Neural cell (in vitro differentiated cells): ENCODE measurements around the gene FHOD3. TPM values are rescaled to one million over a fixed set of nuclear protein-coding genes. Genes with fewer than 3 reads are reported as not detected.

ENCODE experiments used
- H2AFZ ChIP-seq: fragments of 200-600, 300-800 bp; sonication (generic), shearing (Covaris generic); 2 replicates; pipeline ENCODE4 v1.6.0; 2014; ENCODE audit warnings: low read depth, mild to moderate bottlenecking, antibody characterized with exemption, low read length, moderate library complexity
- H3F3A ChIP-seq: fragments of 200-600 bp; shearing (Covaris generic); 2 replicates; pipeline ENCODE4 v1.6.1; 2016; ENCODE audit warnings: mild to moderate bottlenecking, moderate library complexity, mixed read lengths, antibody characterized with exemption, low read length; ENCODE audit not compliant: insufficient read depth, poor library complexity, severe bottlenecking
- H3K27ac ChIP-seq: fragments of 200-600, 300-800 bp; sonication (generic), shearing (Covaris generic); 2 replicates; pipeline ENCODE4 v1.5.1; 2014; ENCODE audit warnings: mild to moderate bottlenecking, low read length, moderate library complexity
- H3K27me3 ChIP-seq: fragments of 300-800, 200-600 bp; sonication (generic), shearing (Covaris generic); 2 replicates; pipeline ENCODE4 v1.6.0; 2014; ENCODE audit warnings: mild to moderate bottlenecking, low read depth, low read length, moderate library complexity; ENCODE audit not compliant: insufficient read depth
- H3K36me3 ChIP-seq: fragments of 300-800, 200-600 bp; sonication (generic), shearing (Covaris generic); 2 replicates; pipeline ENCODE4 v1.5.1; 2014; ENCODE audit warnings: mild to moderate bottlenecking, antibody characterized with exemption, low read length, moderate library complexity; ENCODE audit not compliant: insufficient read depth
- H3K4me2 ChIP-seq: fragments of 300-800, 200-600 bp; sonication (generic), shearing (Covaris generic); 2 replicates; pipeline ENCODE4 v1.6.0; 2014; ENCODE audit warnings: mild to moderate bottlenecking, low read length
- H3K4me3 ChIP-seq: fragments of 300-800, 200-600 bp; sonication (generic), shearing (Covaris generic); 2 replicates; pipeline ENCODE4 v1.5.1; 2014; ENCODE audit warnings: mild to moderate bottlenecking, low read length, moderate library complexity
- H3K79me2 ChIP-seq: fragments of 200-600 bp; shearing (Covaris generic); replicated peaks from 2 replicates; pipeline ENCODE4 v1.6.0; 2014; ENCODE audit warnings: mild to moderate bottlenecking, low read length, moderate library complexity; ENCODE audit not compliant: insufficient read depth
- H3K9ac ChIP-seq: fragments of 300-800, 200-600 bp; sonication (generic), shearing (Covaris generic); 2 replicates; pipeline ENCODE4 v1.6.1; 2016; ENCODE audit warnings: mild to moderate bottlenecking, low read length, mixed read lengths
- H3K9me2 ChIP-seq: fragments of 200-600 bp; shearing (Covaris generic); 2 replicates; pipeline ENCODE4 v1.6.1; 2016; ENCODE audit warnings: mild to moderate bottlenecking, low read length, mixed read lengths; ENCODE audit not compliant: insufficient read depth
- H3K9me3 ChIP-seq: fragments of 200-600, 300-800 bp; sonication (generic), shearing (Covaris generic); 2 replicates; pipeline ENCODE4 v1.6.1; 2016; ENCODE audit warnings: mild to moderate bottlenecking, mixed run types, low read length, moderate library complexity, mixed read lengths
- H4K20me1 ChIP-seq: fragments of 200-600 bp; shearing (Covaris generic); 2 replicates; pipeline ENCODE4 v1.6.1; 2016; ENCODE audit warnings: mild to moderate bottlenecking, mixed run types; ENCODE audit not compliant: insufficient read depth
- CTCF ChIP-seq: fragments of 450-650 bp; IDR thresholded peaks from 2 replicates; pipeline ENCODE4 v1.5.1; 2014; ENCODE audit warnings: antibody characterized with exemption, mild to moderate bottlenecking, moderate library complexity; ENCODE audit not compliant: poor library complexity, severe bottlenecking
- EP300 ChIP-seq: fragments of 450-650 bp; conservative IDR thresholded peaks from 2 replicates; pipeline ENCODE4 v1.6.1; 2014; ENCODE audit warnings: antibody characterized with exemption, mild to moderate bottlenecking, moderate library complexity; ENCODE audit not compliant: poor library complexity, severe bottlenecking
- EZH2 ChIP-seq: fragments of 200-600, 300-800 bp; shearing (Covaris generic), sonication (generic); IDR thresholded peaks from 2 replicates; pipeline ENCODE4 v1.6.1; 2014; ENCODE audit warnings: antibody characterized with exemption, low read length, borderline replicate concordance, mild to moderate bottlenecking; ENCODE audit not compliant: insufficient read depth, poor library complexity, severe bottlenecking
- MXI1 ChIP-seq: fragments of 450-650 bp; conservative IDR thresholded peaks from 2 replicates; pipeline ENCODE4 v1.6.1; 2014; ENCODE audit warnings: antibody characterized with exemption, mild to moderate bottlenecking; ENCODE audit not compliant: poor library complexity, severe bottlenecking
- POLR2AphosphoS5 ChIP-seq: IDR thresholded peaks from 2 replicates; pipeline ENCODE4 v1.6.1; 2012
- RAD21 ChIP-seq: fragments of 450-650 bp; conservative IDR thresholded peaks from 2 replicates; pipeline ENCODE4 v1.6.1; 2014; ENCODE audit warnings: antibody characterized with exemption, mild to moderate bottlenecking, moderate library complexity
- REST ChIP-seq: IDR thresholded peaks from 2 replicates; pipeline ENCODE4 v1.6.1; 2012; ENCODE audit warnings: borderline replicate concordance
- SMC3 ChIP-seq: fragments of 450-650 bp; conservative IDR thresholded peaks from 2 replicates; pipeline ENCODE4 v1.6.1; 2014; ENCODE audit warnings: antibody characterized with exemption, mild to moderate bottlenecking, moderate library complexity; ENCODE audit not compliant: poor library complexity
- TAF1 ChIP-seq: IDR thresholded peaks from 2 replicates; pipeline ENCODE4 v1.6.1; 2012; ENCODE audit warnings: low read depth
- polyA plus RNA-seq: library from polyadenylated mRNA; depleted of rRNA; stranded (reverse); fragments of >200 nt; gene quantifications from 2 replicates; pipeline ENCODE4 v1.2.3, GENCODE V29; 2014

FHOD3 gene
- polyA plus RNA-seq, 1 donor from 2014 or later, result 19.4 TPM

- no peaks in the 10 kb centered on the region for H4K20me1 ChIP-seq
- H3K27me3 ChIP-seq, result no peaks in the 10 kb centered on the region
- no peaks in the 10 kb centered on the region for H3F3A ChIP-seq
- H3K4me2 ChIP-seq, result no peak overlapping the region
- H3K79me2 ChIP-seq, result no peaks in the 10 kb centered on the region
- no peaks in the 10 kb centered on the region for H3K9me3 ChIP-seq
- no peak overlapping the region for H3K4me3 ChIP-seq
- H3K36me3 ChIP-seq, result no peaks in the 10 kb centered on the region
- no peak overlapping the region for H3K9ac ChIP-seq
- H3K27ac ChIP-seq, result no peak overlapping the region
- no peak overlapping the region for H2AFZ ChIP-seq
- TF ChIP-seq MXI1 (no peak), TAF1 (no peak), EZH2 (no peak), RAD21 (no peak), SMC3 (no peak), CTCF (no peak), REST (no peak), POLR2AphosphoS5 (no peak), EP300 (no peak)
- no peaks in the 10 kb centered on the region for H3K9me2 ChIP-seq
Measured at GRCh38 chr18:36756242-36756641, 458.7 kb downstream of the FHOD3 start.

GRCh38 chr18:36757081-36757480 lies 459.6 kb downstream of the FHOD3 start:
- Histone ChIP-seq H3K36me3 (no peaks in the 10 kb centered on the region), H4K20me1 (no peaks in the 10 kb centered on the region), H3K9ac (no peak overlapping the region), H2AFZ (no peak overlapping the region), H3K9me3 (no peaks in the 10 kb centered on the region), H3F3A (no peaks in the 10 kb centered on the region), H3K4me3 (no peak overlapping the region), H3K4me2 (no peak overlapping the region), H3K27ac (no peak overlapping the region), H3K79me2 (no peaks in the 10 kb centered on the region), H3K9me2 (no peaks in the 10 kb centered on the region), H3K27me3 (no peaks in the 10 kb centered on the region)
- TF ChIP-seq TAF1, result no peak
- no peak for TF ChIP-seq EP300
- peak; percentile 80 for TF ChIP-seq CTCF
- no peak for TF ChIP-seq POLR2AphosphoS5
- peak; percentile 82 for TF ChIP-seq SMC3
- no peak for TF ChIP-seq EZH2
- TF ChIP-seq MXI1, result no peak
- peak; percentile 82 for TF ChIP-seq RAD21
- TF ChIP-seq REST, result no peak
